Panc1 (cell line): Measurements from ENCODE around the gene PLIN5. TPM values are rescaled to one million over a fixed set of nuclear protein-coding genes. Genes with fewer than 3 reads are reported as not detected.

Source experiments
- ATAC-seq: fragments of 200-7000 bp; cut with Tn5 transposase; 2 replicates; pipeline ENCODE4 v1.9.1; 2020; ENCODE audit warnings: mild to moderate bottlenecking, moderate library complexity
- BruUV-seq: library from RNA; stranded (reverse); fragments of 400-500 nt; replicated peaks from 2 replicates; lab custom pipeline; 2021; lab: Mats Ljungman, UMichigan
- CTCF ChIA-PET: fragments of 300-600 bp; sonication (Branson Sonifier 250); formaldehyde crosslinking; loops from one replicate; lab custom pipeline; 2022; ENCODE audit warnings: antibody characterized with exemption; lab: Charles Lee
- POLR2A ChIA-PET: fragments of 300-600 bp; sonication (Branson Sonifier 250); formaldehyde crosslinking; loops from one replicate; lab custom pipeline; 2022; ENCODE audit warnings: antibody characterized with exemption; lab: Charles Lee
- DNase-seq: peaks from one replicate; pipeline ENCODE4 v3.0.0-alpha.2; 2010; ENCODE audit warnings: low read depth, low spot score
- H3K27ac ChIP-seq: 2 replicates; pipeline ENCODE4 v1.5.1; 2011; ENCODE audit warnings: mild to moderate bottlenecking, low read length, inconsistent platforms
- H3K27me3 ChIP-seq: fragments of 200-500 bp; sonication (Bioruptor generic); 2 replicates; pipeline ENCODE4 v1.6.0; 2014; ENCODE audit warnings: low read length, inconsistent platforms; ENCODE audit not compliant: control insufficient read depth, insufficient read depth
- H3K36me3 ChIP-seq: fragments of 200-500 bp; sonication (Bioruptor generic); 2 replicates; pipeline ENCODE4 v1.5.1; 2014; ENCODE audit warnings: inconsistent platforms, mild to moderate bottlenecking, low read length, moderate library complexity; ENCODE audit not compliant: control insufficient read depth, insufficient read depth
- H3K4me1 ChIP-seq: 2 replicates; pipeline ENCODE4 v1.5.1; 2011; ENCODE audit warnings: inconsistent platforms, mild to moderate bottlenecking, low read length, moderate library complexity; ENCODE audit not compliant: control insufficient read depth, insufficient read depth
- H3K4me3 ChIP-seq, 2 experiments: 2 replicates each; pipeline ENCODE4 v1.5.1; 2011 to 2012; ENCODE audit warnings: low read depth in 2 of 2, low read length in 2 of 2, mild to moderate bottlenecking in 2 of 2, inconsistent platforms in 1 of 2, moderate library complexity in 1 of 2
- H3K9me3 ChIP-seq: fragments of 200-500 bp; sonication (Bioruptor generic); 2 replicates; pipeline ENCODE4 v1.5.1; 2014; ENCODE audit warnings: low read depth, mild to moderate bottlenecking, inconsistent platforms, low read length, moderate library complexity; ENCODE audit not compliant: control insufficient read depth, insufficient read depth
- CTCF ChIP-seq: fragments of 450-650 bp; IDR thresholded peaks from 2 replicates; pipeline ENCODE4 v1.5.1; 2017; ENCODE audit warnings: mild to moderate bottlenecking
- POLR2AphosphoS5 ChIP-seq: IDR thresholded peaks from 2 replicates; pipeline ENCODE4 v1.6.1; 2012; ENCODE audit warnings: mild to moderate bottlenecking, low read depth, low read length, moderate library complexity
- REST ChIP-seq, 2 experiments: IDR thresholded peaks; 2 replicates each; pipeline ENCODE4 v1.6.1; 2011 to 2012; ENCODE audit warnings: low read depth in 2 of 2, control low read depth in 1 of 2, low read length in 1 of 2, mild to moderate bottlenecking in 1 of 2, moderate library complexity in 1 of 2; ENCODE audit not compliant: insufficient read depth in 1 of 2
- SIN3A ChIP-seq: IDR thresholded peaks from 2 replicates; pipeline ENCODE4 v1.6.1; 2012; ENCODE audit warnings: low read depth, mild to moderate bottlenecking, low read length, moderate library complexity, borderline replicate concordance; ENCODE audit not compliant: insufficient read depth
- TCF7L2 ChIP-seq: IDR thresholded peaks from 2 replicates; pipeline ENCODE4 v1.6.1; 2011; ENCODE audit warnings: mild to moderate bottlenecking, low read depth, low read length, inconsistent platforms
- in situ Hi-C: cut with HindIII; loops from 2 replicates; pipeline ENCODE4 v1.10.0; 2016; ENCODE audit warnings: low sequenced_read_pairs, low pct_unique_long_range_greater_than_20kb
- intact Hi-C: fragments of 100-400 bp; cut with micrococcal nuclease; formaldehyde crosslinking; loops from one replicate; pipeline ENCODE4 v1.10.0; 2022; ENCODE audit not compliant: unreplicated experiment
- total RNA-seq: library from RNA; stranded (reverse); gene quantifications from one replicate; pipeline ENCODE4 v1.2.1, GENCODE V29; 2021; ENCODE audit not compliant: unreplicated experiment

PLIN5 gene
- total RNA-seq, 1 experiment from 2014 or later, result 0.64 TPM

- intact Hi-C loops, result no loop called here
- TF ChIP-seq REST (IDR thresholded peaks at IDR 0.05; ENCODE audit: insufficient read depth in 1 of 2, low read depth in 2 of 2, low read length in 1 of 2), result no peak
- TF ChIP-seq POLR2AphosphoS5, result no peak
- no peak for TF ChIP-seq CTCF
- no TSS peak for BruUV-seq
- POLR2A ChIA-PET, result no interaction called here
- H3K36me3 ChIP-seq, result no peaks in the 10 kb centered on the region
- no peaks in the 10 kb centered on the region for H3K9me3 ChIP-seq
- no peaks in the 10 kb centered on the region; the same call in 1 of the 2 replicates for H3K4me1 ChIP-seq
- ATAC-seq, result no peak
- no peak overlapping the region for H3K27ac ChIP-seq
- no peak for DNase-seq
- CTCF ChIA-PET, result no interaction called here
- in situ Hi-C loops, result no loop called here
- H3K27me3 ChIP-seq, result no peaks in the 10 kb centered on the region
- H3K4me3 ChIP-seq, result no peak overlapping the region
Measured at GRCh38 chr19:4531562-4532165, 3.4 kb downstream of the PLIN5 start.

- H3K27me3 ChIP-seq, result no peaks in the 10 kb centered on the region
- POLR2A ChIA-PET, result no interaction called here
- H3K4me3 ChIP-seq, result no peak overlapping the region
- CTCF ChIA-PET, result no interaction called here
- intact Hi-C loops (no loop called here), in situ Hi-C loops (no loop called here)
- BruUV-seq, result no TSS peak
- ATAC-seq (no peak), DNase-seq (no peak)
- no peak for TF ChIP-seq SIN3A
- no peak for TF ChIP-seq TCF7L2
- TF ChIP-seq REST (IDR thresholded peaks at IDR 0.05; ENCODE audit: insufficient read depth in 1 of 2, low read depth in 2 of 2, low read length in 1 of 2), result no peak
- no peak for TF ChIP-seq CTCF
- no peak for TF ChIP-seq POLR2AphosphoS5
- no peaks in the 10 kb centered on the region for H3K4me1 ChIP-seq
- no peaks in the 10 kb centered on the region for H3K36me3 ChIP-seq
- H3K27ac ChIP-seq, result no peak overlapping the region
- H3K9me3 ChIP-seq, result no peaks in the 10 kb centered on the region
Measured at GRCh38 chr19:4529924-4530522, 5.0 kb downstream of the PLIN5 start.
